ENCODE data around the gene TP73. TPM values are rescaled to one million over a fixed set of nuclear protein-coding genes. Genes with fewer than 3 reads are reported as not detected.

TP73 gene
- total RNA-seq, 3 donors from 2014 or later (not counting 1 experiment from before 2014, with no cell fraction given) = 0.28 to 0.50 (median 0.39) TPM

DNA sequence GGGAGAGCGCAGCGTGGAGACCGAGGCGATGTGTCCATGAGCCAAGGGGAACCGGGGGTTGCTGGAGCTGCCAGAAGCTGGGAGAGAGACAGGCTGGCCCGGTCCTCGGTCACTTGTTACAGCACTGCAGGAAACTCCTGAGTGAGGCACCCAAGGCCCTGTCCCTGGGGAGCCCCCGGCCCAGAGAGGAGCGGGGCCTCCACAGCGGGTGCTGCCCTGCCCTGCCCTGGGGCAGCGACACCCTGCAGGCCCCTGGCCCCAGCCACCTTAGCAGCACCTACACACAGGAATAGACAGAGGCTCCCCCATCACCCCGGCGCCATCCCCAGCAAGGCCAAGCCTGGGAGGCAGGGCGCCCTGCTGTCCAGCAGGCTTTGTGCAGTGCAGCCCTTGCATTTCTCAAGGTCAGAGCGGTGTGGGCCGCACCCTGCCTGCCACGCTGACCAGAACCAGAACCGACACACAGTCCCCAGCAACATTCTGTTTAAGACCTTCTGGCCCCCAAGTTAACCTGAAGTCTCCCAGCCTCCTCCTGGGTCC is 34.4 kb upstream of the TP73 start:
- H3K9me3 ChIP-seq (ENCODE audit: control insufficient read depth, insufficient read depth, low read length) = no peaks in the 10 kb centered on the region
- H3K36me3 Mint-ChIP-seq = no peaks in the 10 kb centered on the region
- H3K27me3 Mint-ChIP-seq (ENCODE audit: low read depth in 2 of 2) = peaks cover 0 to 11% of the 10 kb centered on the region in 2 donors
- H3K27ac Mint-ChIP-seq = no peak overlapping the region
- no peak overlapping the region for H3K4me3 Mint-ChIP-seq
- H3K36me3 ChIP-seq (ENCODE audit: control insufficient read depth, insufficient read depth, low read length) = no peaks in the 10 kb centered on the region
- intact Hi-C loops (cut with micrococcal nuclease) = no loop called here
- peaks cover 18% of the 10 kb centered on the region for H3K4me1 ChIP-seq (ENCODE audit: control insufficient read depth, insufficient read depth, low read length)
- DNase-seq (no peak), ATAC-seq (no peak)
- no peaks in the 10 kb centered on the region for H3K27me3 ChIP-seq (ENCODE audit: control insufficient read depth, insufficient read depth, low read length)
- peaks cover 23 to 35% of the 10 kb centered on the region in 2 donors for H3K4me1 Mint-ChIP-seq
- 87% methylated on average over 17 of the region's 18 CpGs for WGBS (ENCODE audit: insufficient coverage)
- TF ChIP-seq, protein P1, sequence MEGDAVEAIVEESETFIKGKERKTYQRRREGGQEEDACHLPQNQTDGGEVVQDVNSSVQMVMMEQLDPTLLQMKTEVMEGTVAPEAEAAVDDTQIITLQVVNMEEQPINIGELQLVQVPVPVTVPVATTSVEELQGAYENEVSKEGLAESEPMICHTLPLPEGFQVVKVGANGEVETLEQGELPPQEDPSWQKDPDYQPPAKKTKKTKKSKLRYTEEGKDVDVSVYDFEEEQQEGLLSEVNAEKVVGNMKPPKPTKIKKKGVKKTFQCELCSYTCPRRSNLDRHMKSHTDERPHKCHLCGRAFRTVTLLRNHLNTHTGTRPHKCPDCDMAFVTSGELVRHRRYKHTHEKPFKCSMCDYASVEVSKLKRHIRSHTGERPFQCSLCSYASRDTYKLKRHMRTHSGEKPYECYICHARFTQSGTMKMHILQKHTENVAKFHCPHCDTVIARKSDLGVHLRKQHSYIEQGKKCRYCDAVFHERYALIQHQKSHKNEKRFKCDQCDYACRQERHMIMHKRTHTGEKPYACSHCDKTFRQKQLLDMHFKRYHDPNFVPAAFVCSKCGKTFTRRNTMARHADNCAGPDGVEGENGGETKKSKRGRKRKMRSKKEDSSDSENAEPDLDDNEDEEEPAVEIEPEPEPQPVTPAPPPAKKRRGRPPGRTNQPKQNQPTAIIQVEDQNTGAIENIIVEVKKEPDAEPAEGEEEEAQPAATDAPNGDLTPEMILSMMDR (IDR thresholded peaks at IDR 0.05) = no peak
- H3K9me3 Mint-ChIP-seq = no peaks in the 10 kb centered on the region
- no peak overlapping the region for H3K4me3 ChIP-seq (ENCODE audit: low read length)
- no peak overlapping the region for H3K27ac ChIP-seq (ENCODE audit: low read length)

DNA sequence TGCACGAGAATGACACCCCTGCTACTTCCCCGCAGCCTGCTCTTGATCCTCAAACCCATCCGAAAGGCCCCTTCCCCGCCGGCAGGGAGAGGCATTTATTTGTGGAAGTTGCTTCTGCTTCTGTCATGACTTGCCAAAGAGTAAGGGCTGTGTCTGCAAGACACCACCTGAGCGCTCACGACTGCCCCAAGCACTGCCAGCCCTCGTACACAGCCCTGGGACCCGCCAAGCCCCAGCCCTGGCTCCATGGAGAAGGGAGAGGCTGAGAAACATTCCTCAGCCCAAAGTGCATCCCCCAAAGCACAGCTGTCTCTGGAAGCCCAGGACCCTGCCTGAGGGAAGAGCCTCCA is 33.8 kb upstream of the TP73 start:
- Histone ChIP-seq H3K27ac (ENCODE audit: low read length) (no peak overlapping the region), H3K4me3 (ENCODE audit: low read length) (no peak overlapping the region), H3K4me1 (ENCODE audit: control insufficient read depth, insufficient read depth, low read length) (peaks cover 25% of the 10 kb centered on the region), H3K27me3 (ENCODE audit: control insufficient read depth, insufficient read depth, low read length) (no peaks in the 10 kb centered on the region), H3K36me3 (ENCODE audit: control insufficient read depth, insufficient read depth, low read length) (no peaks in the 10 kb centered on the region), H3K9me3 (ENCODE audit: control insufficient read depth, insufficient read depth, low read length) (no peaks in the 10 kb centered on the region)
- Mint-ChIP-seq H3K4me3 (no peak overlapping the region), H3K27me3 (ENCODE audit: low read depth in 2 of 2) (peaks cover 0 to 5% of the 10 kb centered on the region in 2 donors), H3K4me1 (peaks cover 29 to 38% of the 10 kb centered on the region in 2 donors), H3K27ac (no peak overlapping the region), H3K36me3 (no peaks in the 10 kb centered on the region), H3K9me3 (no peaks in the 10 kb centered on the region)
- 64% methylated on average over 9 of the region's 9 CpGs for WGBS (ENCODE audit: insufficient coverage)
- no peak for DNase-seq
- TF ChIP-seq, protein P1 (IDR thresholded peaks at IDR 0.05) = no peak
- intact Hi-C loops (cut with micrococcal nuclease) = no loop called here
- ATAC-seq = no peak

DNA sequence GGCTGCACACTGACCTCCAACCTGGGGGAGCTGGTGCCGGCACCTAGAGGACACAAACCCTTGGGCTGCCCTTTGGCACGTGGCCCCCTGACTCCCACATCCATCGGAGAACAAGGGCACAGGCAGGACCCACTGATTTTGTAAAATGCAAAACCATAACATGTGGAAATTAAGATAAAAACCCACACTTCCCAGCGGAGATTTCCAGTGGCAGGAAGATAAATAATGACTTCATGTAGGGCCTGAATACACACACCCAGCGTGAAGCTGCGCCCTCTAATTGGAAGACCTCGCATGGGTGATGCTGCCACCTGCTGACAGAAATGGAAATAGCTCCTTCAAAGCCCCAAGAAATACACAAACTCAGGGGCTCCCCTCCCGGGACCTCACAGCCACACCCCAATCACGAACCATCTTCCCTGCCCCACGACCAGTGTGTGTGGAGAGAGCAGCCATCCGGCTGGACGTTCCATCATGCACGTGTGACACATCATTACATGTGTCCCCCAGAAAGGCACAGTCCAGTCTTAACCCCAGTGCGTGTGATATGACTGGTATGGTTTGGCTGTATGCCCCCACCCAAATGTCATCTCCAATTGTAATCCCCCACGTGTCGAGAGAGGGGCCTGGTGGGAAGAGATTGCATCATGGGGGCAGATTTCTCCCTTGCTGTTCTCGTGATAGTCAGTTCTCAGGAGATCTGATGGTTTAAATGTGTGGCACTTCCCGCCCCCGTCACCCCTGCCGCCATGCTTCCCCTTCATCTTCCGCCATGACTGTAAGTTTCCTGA is 33.2 kb upstream of the TP73 start:
- Mint-ChIP-seq H3K27me3 (ENCODE audit: low read depth in 2 of 2) (peaks cover 0 to 5% of the 10 kb centered on the region in 2 donors), H3K27ac (no peak overlapping the region), H3K36me3 (no peaks in the 10 kb centered on the region), H3K9me3 (no peaks in the 10 kb centered on the region), H3K4me1 (peaks cover 35 to 38% of the 10 kb centered on the region in 2 donors), H3K4me3 (no peak overlapping the region)
- H3K27me3 ChIP-seq (ENCODE audit: control insufficient read depth, insufficient read depth, low read length) = no peaks in the 10 kb centered on the region
- peaks cover 30% of the 10 kb centered on the region for H3K4me1 ChIP-seq (ENCODE audit: control insufficient read depth, insufficient read depth, low read length)
- WGBS (ENCODE audit: insufficient coverage) = 18% methylated on average over 15 of the region's 21 CpGs
- intact Hi-C loops (cut with micrococcal nuclease) = loop anchor here (1.0 kb wide), 3 partner anchors 31 to 128 kb away; no protein-coding TSS in a partner anchor
- ATAC-seq = peak; percentile 83 to 97 (median 92)
- TF ChIP-seq, protein P1 (IDR thresholded peaks at IDR 0.05) = peak; percentile 83
- DNase-seq = peak; percentile 67 to 91
- no peak overlapping the region for H3K4me3 ChIP-seq (ENCODE audit: low read length)
- H3K27ac ChIP-seq (ENCODE audit: low read length) = no peak overlapping the region
- H3K36me3 ChIP-seq (ENCODE audit: control insufficient read depth, insufficient read depth, low read length) = no peaks in the 10 kb centered on the region
- H3K9me3 ChIP-seq (ENCODE audit: control insufficient read depth, insufficient read depth, low read length) = no peaks in the 10 kb centered on the region

All from natural killer cell (primary cell).